HG02870 (cell line): ENCODE measurements around the gene MRPL10.

Experiments used
- ATAC-seq: cut with Tn5 transposase; IDR thresholded peaks from one replicate; pipeline ENCODE4 v1.9.1; 2021; ENCODE audit warnings: mild to moderate bottlenecking, moderate library complexity; ENCODE audit not compliant: unreplicated experiment

MRPL10 gene

DNA sequence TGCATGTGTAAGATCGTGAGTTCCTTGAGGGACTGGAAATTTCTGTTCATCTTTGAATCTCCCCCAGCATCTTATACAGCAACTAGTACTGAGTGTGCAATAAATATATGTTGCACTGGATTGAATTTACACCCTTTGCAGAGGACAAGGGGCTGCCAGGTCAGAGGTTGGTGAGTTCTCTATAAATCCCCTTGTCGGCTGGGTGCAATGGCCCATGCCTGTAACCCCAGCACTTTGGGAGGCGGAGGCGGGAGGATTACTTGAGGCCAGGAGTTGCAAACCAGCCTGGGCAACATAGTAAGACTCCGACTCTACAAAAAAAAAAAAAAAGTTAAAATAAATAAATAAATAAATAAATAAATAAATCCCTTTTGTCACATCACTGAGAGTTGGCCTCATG lies 29.0 kb upstream of the MRPL10 start:
- no peak for ATAC-seq

GRCh38 chr17:47857551-47858455 lies 26.5 kb upstream of the MRPL10 start:
- ATAC-seq, result no peak

DNA sequence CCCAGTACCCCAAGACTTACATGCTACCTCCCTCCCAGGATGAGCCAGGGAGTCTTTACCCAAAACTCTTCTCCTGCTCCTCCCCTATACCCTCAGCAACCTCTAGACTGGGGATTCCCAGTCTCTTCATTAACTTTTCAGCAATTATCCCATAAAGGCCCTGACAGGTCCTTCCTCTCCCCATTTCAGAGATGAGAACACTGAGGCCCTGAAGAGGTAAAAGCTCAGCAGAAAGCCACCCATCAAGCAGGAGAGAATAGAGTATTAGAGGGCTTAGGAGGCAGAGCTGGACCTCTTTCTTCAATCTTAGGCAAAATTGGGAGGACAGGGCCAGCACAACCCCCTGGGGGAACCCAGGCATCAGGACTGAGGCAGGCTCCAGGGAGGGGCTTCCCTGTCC lies 25.5 kb upstream of the MRPL10 start:
- ATAC-seq, result no peak

DNA sequence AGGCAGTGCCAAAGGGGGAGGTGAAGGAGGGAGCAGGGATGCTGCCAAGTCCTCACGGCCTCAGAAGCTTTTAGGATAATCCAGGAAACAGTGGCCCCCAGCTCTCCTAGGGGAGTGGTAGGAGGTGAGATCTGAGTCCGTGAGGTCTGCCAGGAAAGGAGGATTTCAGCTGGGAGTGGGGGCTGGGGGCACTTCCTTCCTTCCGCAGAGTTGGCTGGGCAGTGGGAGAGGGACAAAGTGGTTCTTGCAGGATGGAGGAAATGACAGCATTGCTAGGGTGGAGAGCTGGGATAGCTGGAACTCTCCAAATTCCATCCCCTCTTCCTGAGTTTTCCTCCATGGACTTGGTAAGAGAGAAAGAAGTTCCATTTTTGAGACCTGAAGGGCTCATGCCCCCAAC lies 24.4 kb upstream of the MRPL10 start:
- ATAC-seq, result no peak

- ATAC-seq, result no peak
Measured at GRCh38 chr17:47853616-47854015, 22.3 kb upstream of the MRPL10 start.

GRCh38 chr17:47852113-47852949 lies 21.0 kb upstream of the MRPL10 start:
- no peak for ATAC-seq

GRCh38 chr17:47851764-47852112 lies 20.4 kb upstream of the MRPL10 start:
- no peak for ATAC-seq

DNA sequence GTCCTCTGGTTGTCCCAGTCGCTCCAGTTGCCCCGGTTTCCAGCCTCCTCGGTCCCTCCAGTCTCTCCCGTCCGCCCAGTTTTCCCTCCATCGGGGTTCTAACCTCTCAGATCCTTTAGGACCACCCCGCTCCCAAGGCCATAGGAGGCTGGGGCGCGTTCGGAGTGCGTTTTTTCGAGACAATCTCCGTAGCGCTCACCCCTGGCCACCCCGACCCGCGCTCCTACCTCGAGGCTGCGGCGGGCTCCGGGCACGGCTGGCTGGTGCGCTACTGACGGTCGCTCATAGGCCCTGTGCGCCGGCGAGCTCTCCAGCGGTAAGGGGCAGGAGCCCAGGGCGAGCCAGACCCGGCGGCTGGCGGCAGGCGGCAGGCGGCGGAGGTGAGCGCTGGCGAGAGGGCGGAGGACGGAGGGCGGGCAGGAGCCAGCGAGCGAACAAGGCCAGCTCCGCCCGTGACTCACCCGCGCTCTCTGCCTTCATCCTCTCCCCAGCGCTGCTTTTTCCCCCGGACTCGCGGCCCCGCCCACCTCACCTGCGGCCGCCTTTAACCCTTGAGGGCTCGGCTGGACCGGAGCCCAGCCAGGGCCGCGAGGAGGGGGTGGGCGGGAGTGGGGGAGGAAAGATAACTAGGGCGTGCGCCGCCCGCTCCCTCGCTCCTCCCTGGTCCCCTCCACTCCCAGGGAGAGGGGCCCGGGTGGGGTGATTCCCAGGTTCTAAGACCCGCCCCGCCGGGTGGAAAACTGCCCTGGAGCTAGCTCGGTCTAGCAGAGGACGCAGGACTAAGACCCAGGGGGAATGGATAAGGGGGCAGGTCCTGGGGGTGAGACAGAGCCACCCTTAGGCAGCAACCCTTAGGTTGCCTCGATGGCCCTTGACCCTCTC lies 19.6 kb upstream of the MRPL10 start, which contains the start of gene SP6:
Gene SP6, minus strand, starts transcription at position 472 of the 882 bp plus-strand sequence. CDS start 2,734 bp downstream, outside the sequence.
- no peak for ATAC-seq

- ATAC-seq, result no peak
Measured at GRCh38 chr17:47850373-47850691, 19.0 kb upstream of the MRPL10 start.

DNA sequence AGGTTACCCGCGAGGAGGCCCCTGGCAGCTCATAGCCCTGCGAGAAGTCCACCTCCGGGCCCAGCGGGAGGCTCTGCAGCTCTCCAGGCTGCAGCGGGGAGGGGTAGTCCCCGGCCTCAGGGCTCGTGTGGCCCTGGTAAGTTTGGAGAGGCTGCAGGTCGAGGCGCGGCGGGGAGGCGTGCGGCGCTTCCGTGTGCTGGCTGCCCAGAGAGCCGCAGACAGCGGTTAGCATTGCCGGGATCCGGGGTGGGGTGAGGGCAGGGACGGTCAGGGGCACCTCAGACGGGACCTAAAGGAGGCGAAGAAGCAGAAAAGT lies 16.8 kb upstream of the MRPL10 start:
- ATAC-seq, result no peak

- ATAC-seq, result no peak
Measured at GRCh38 chr17:47847341-47848197, 16.2 kb upstream of the MRPL10 start.

DNA sequence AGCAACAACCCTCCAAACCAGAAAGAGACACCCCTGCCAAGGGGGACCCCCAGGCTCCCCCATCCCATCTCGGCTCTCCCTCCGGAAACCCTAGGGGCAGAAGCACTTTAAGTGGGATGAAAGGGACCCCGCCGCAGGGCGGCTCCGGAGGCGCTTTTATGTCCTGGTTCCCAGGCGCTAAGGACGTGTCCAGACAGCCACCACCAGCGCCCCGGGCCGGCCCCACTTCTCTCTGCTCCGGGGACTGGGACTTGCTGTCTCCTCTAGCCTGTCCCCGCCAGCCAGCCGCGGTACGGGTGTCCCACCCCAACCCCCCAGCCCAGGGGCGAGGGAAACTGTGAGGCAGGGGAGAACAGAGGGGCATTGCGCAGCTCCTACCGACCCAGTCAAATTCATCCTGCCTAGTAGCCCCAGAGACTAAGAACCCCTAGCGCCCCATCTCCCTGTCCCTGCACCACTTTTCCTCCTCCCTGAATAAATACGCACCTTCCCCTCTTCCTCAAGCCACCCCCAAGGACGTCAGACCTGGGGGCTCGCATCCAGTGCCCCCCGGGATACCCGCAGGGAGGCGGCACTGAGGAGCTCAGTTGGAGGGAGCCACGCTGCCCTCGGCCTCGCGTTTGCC lies 15.5 kb upstream of the MRPL10 start:
- ATAC-seq, result no peak

DNA sequence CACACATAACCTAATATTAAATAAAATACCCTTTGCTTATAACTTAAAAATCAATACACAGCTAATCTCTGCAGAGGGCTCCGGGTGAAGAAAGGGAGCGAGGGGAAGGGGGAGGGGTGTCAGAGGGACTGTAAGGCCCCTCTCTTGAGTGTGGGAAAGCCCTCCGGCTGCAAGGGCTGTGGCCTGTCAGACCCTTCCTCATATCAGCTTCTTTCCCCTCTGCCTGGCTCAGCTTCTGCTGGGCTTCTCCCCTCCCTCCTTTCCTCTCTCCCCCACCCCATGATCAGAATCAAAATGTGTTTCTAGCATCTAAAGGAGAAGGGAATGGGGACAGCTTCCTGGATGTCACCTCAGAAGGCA lies 14.4 kb upstream of the MRPL10 start:
- ATAC-seq, result no peak

- no peak for ATAC-seq
Measured at GRCh38 chr17:47844814-47845715, 13.7 kb upstream of the MRPL10 start.

DNA sequence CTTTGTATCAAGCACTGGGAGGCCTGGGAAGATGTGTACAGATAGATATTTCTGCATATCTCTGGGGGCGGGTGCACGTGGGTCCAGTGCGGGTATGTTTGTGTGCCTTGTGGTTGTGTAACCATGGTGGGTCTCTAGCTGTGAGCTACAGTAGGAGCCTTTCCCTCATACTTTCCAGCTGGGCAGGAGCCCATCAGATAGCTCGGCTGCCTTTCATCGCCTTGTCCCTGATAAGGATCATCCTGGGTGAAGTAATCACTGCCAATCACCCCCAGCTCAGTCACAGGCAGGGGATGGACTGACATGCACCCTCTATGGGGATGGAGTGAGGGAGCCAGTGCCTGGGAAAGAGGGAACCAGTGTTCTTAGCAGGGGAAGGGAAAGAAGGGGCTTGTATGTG lies 12.9 kb upstream of the MRPL10 start:
- ATAC-seq, result no peak

DNA sequence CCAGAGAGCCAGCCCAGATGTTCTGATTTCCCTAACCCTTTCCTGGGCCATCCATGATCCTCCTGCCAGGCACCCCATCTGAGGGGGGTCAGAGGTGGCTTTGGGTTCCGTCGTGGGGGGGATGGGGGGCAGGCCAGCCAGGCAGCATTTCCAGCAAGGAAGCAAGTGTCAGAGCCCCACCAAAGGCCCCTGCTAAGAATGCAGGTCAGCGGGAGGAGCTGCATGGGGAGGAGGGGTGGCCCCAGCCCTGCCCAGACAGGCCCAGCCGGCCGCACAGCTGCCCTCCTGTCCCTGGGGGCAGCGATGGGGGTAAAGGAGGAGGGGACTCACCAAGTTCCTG lies 12.0 kb upstream of the MRPL10 start:
- no peak for ATAC-seq

DNA sequence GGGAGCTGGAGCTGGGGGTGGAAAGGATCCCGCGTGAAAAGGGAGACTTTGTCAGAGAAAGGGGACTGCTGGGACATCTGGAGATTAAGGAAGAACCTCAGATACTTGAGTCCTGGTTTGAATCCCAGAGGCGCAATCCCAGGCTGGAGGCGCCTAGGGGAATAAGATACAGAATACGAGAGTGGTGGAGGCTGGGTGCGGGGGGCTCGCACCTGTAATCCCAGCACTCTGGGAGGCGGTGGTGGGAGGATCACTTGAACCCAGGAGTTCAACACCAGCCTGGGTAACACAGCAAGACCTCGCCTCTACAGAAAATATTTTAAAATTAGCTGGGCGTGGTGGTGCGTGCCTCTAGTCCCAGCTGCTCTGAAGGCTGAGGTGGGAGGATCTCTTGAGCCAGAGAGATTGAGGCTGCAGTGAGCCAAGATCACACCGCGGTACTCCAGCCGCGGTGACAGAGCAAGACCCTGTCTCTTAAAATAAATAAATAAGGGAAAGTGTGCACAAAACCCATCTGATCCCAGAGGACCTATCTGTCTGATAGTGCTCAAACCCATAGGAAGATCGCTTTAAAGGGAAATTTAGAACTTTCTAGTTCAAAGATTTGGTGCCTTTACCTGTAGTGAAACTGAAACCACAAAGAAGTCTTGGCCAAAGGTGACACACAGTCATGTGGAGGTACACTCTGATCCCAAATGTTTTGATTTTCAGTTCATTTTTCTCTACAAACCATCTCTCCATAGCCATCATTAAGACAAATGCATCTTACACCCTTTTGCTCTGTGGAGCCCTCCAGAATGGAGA lies 10.3 kb upstream of the MRPL10 start:
- no peak for ATAC-seq

DNA sequence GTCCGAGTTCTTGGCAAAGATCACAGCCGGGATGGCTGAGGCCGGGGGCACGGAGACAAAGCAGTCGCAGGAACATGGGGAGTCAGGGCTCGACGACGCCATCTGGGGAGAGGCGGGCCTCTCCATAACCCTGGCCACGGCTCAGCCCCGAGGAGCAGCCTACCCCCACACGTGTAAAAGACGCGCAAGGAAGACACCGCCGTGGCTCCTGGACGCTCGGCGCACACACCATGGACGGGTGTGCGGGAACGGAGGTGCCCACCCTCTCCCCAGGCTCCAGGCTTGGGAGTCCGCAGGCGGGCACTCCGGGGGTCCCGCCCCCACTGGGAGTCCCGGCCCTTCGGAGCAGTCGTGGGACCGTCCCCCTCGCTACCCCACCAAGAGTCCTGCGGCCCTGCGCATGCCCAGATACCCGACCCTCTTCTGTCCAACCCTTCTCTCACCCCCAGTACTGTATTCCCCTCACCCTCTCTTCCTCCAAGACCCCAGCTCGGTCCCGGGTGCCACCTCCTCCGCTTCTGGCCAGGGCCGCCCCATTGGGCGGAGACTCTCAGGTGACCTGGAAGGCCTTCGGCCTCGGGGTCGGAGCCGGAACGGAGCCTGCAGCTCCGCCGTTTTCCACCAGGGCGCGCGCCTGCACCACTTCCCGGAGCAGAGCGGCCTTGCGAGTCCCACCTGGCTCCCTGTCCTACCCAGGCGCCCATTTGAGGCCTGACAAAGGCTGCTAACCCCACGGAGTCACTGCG lies 9.6 kb upstream of the MRPL10 start, which contains the start of gene SCRN2:
Gene SCRN2, minus strand, starts transcription at position 532 of the 746 bp plus-strand sequence. Its CDS starts 430 bp downstream, at position 102.
- peak; percentile 80 for ATAC-seq
